WTC11 (cell line): ENCODE data around the gene NRTN. TPM values are rescaled to one million over a fixed set of nuclear protein-coding genes. Genes with fewer than 3 reads are reported as not detected.
A peak's percentile ranks its signal among the peaks of the same experiment; 100 is the strongest.

Experiments
- ATAC-seq: fragments of 200-7000 bp; cut with Tn5 transposase; 2 replicates; pipeline ENCODE4 v1.10.0; 2021; ENCODE audit warnings: mild to moderate bottlenecking, moderate library complexity
- Bru-seq: library from RNA; stranded (reverse); fragments of 400-500 nt; gene quantifications from one replicate; lab custom pipeline; 2021; lab: Mats Ljungman, UMichigan
- CTCF ChIA-PET: fragments of 300-600 bp; sonication (Branson Sonifier 250); formaldehyde crosslinking; loops from one replicate; lab custom pipeline; 2021; ENCODE audit warnings: antibody characterized with exemption; lab: Charles Lee
- POLR2A ChIA-PET: fragments of 350-600 bp; sonication (Branson Sonifier 250); formaldehyde crosslinking; loops from one replicate; lab custom pipeline; 2021; ENCODE audit warnings: antibody characterized with exemption; lab: Charles Lee
- DNase-seq: peaks from one replicate; pipeline ENCODE4 v3.0.0; 2021; ENCODE audit warnings: low spot score
- H3K27ac Mint-ChIP-seq: 2 replicates; pipeline ENCODE4 v1.8.0; 2021; ENCODE audit warnings: mixed read lengths
- H3K27me3 Mint-ChIP-seq: 2 replicates; pipeline ENCODE4 v1.8.0; 2021; ENCODE audit warnings: low read depth, mild to moderate bottlenecking, moderate library complexity, mixed read lengths
- H3K36me3 Mint-ChIP-seq: 2 replicates; pipeline ENCODE4 v1.8.0; 2021; ENCODE audit warnings: mixed read lengths
- H3K4me1 Mint-ChIP-seq: 2 replicates; pipeline ENCODE4 v1.8.0; 2022; ENCODE audit warnings: mixed read lengths
- H3K4me3 Mint-ChIP-seq: 2 replicates; pipeline ENCODE4 v1.8.0; 2021; ENCODE audit warnings: mild to moderate bottlenecking, moderate library complexity, mixed read lengths
- H3K9me3 Mint-ChIP-seq: 2 replicates; pipeline ENCODE4 v1.8.0; 2021; ENCODE audit warnings: mixed read lengths
- CREB1 ChIP-seq: sonication (generic); formaldehyde crosslinking; IDR thresholded peaks from 2 replicates; pipeline ENCODE4 v1.8.0; 2023; ENCODE audit warnings: mild to moderate bottlenecking, missing genetic modification reagents
- CTCF ChIP-seq: fragments of 200-600 bp; IDR thresholded peaks from 2 replicates; pipeline ENCODE4 v1.8.0; 2022; ENCODE audit warnings: antibody characterized with exemption
- ELF4 ChIP-seq: sonication (generic); formaldehyde crosslinking; IDR thresholded peaks from 2 replicates; pipeline ENCODE4 v1.8.1; 2022; ENCODE audit warnings: low read depth, mild to moderate bottlenecking, moderate library complexity, missing genetic modification reagents
- FOXP4 ChIP-seq: sonication (generic); formaldehyde crosslinking; IDR thresholded peaks from 2 replicates; pipeline ENCODE4 v1.8.0; 2022; ENCODE audit warnings: mild to moderate bottlenecking, missing genetic modification reagents
- IRF1 ChIP-seq: sonication (generic); formaldehyde crosslinking; IDR thresholded peaks from 2 replicates; pipeline ENCODE4 v1.8.0; 2023; ENCODE audit warnings: missing genetic modification reagents
- MLX ChIP-seq: sonication (generic); formaldehyde crosslinking; IDR thresholded peaks from 2 replicates; pipeline ENCODE4 v1.8.1; 2023; ENCODE audit warnings: mild to moderate bottlenecking, missing genetic modification reagents, moderate library complexity
- NFATC4 ChIP-seq: fragments of 250-450 bp; sonication (Bioruptor Pico); IDR thresholded peaks from 2 replicates; pipeline ENCODE4 v1.9.0; 2021; ENCODE audit warnings: mild to moderate bottlenecking
- NFYB ChIP-seq: sonication (generic); formaldehyde crosslinking; conservative IDR thresholded peaks from 2 replicates; pipeline ENCODE4 v1.8.0; 2022; ENCODE audit warnings: low read depth, missing genetic modification reagents
- OVOL2 ChIP-seq: fragments of 250-450 bp; sonication (Bioruptor Pico); IDR thresholded peaks from 2 replicates; pipeline ENCODE4 v1.9.0; 2021; ENCODE audit warnings: mild to moderate bottlenecking, borderline replicate concordance
- PREB ChIP-seq: sonication (generic); formaldehyde crosslinking; IDR thresholded peaks from 2 replicates; pipeline ENCODE4 v1.8.1; 2022; ENCODE audit warnings: mild to moderate bottlenecking, missing genetic modification reagents, moderate library complexity, borderline replicate concordance
- PRRX2 ChIP-seq: fragments of 250-450 bp; sonication (Bioruptor Pico); IDR thresholded peaks from 2 replicates; pipeline ENCODE4 v1.8.0; 2021; ENCODE audit warnings: mild to moderate bottlenecking
- SOX15 ChIP-seq: fragments of 250-450 bp; sonication (Bioruptor Pico); IDR thresholded peaks from 2 replicates; pipeline ENCODE4 v1.9.0; 2021; ENCODE audit warnings: mild to moderate bottlenecking
- STAT6 ChIP-seq: sonication (generic); formaldehyde crosslinking; conservative IDR thresholded peaks from 2 replicates; pipeline ENCODE4 v1.8.1; 2023; ENCODE audit warnings: mild to moderate bottlenecking, low read depth, missing genetic modification reagents, moderate library complexity
- ZBTB21 ChIP-seq: sonication (generic); formaldehyde crosslinking; IDR thresholded peaks from 2 replicates; pipeline ENCODE4 v1.8.1; 2023; ENCODE audit warnings: mild to moderate bottlenecking, missing genetic modification reagents, borderline replicate concordance
- ZNF317 ChIP-seq: sonication (generic); formaldehyde crosslinking; IDR thresholded peaks from 2 replicates; pipeline ENCODE4 v1.8.1; 2023; ENCODE audit warnings: low read depth, mild to moderate bottlenecking, moderate library complexity, missing genetic modification reagents, borderline replicate concordance
- ZNF532 ChIP-seq: fragments of 250-450 bp; sonication (Bioruptor Pico); IDR thresholded peaks from 2 replicates; pipeline ENCODE4 v1.9.0; 2021; ENCODE audit warnings: mild to moderate bottlenecking, borderline replicate concordance
- long read RNA-seq, 3 experiments: library from RNA in 1 of 3; library from capped mRNA in 1 of 3; library from polyadenylated mRNA in 1 of 3; unstranded in 2 of 3; stranded (forward) in 1 of 3; transcript quantifications; one replicate each; pipeline ENCODE4 v2.0.0, GENCODE V29; 2021
- total RNA-seq: library from RNA; stranded (reverse); gene quantifications from 3 replicates; pipeline ENCODE4 v1.2.3, GENCODE V29; 2021

Gene NRTN
- total RNA-seq (4.7 to 6.1 TPM (median 4.9 TPM) in 3 replicates), Bru-seq, nascent RNA (percentile 30 among the genes with signal in this experiment)
- long read RNA-seq, experiment 1, partial matches to known transcripts: 1 of 20 reads
- long read RNA-seq, experiment 1, other reads (novel, unspliced or antisense): 19 of 20 reads
- long read RNA-seq, experiment 2, partial matches to known transcripts: 0 of 10 reads
- long read RNA-seq, experiment 2, other reads (novel, unspliced or antisense): 10 of 10 reads
- long read RNA-seq, experiment 3: 0 reads

- ChIA-PET POLR2A (interaction anchor here (0.6 to 1.7 kb wide), 9 partner anchors 10 to 143 kb away, joined by 3 to 22 read pairs (median 3); partner anchors contain the start of genes CATSPERD and LONP1), CTCF (interaction anchor here (0.5 to 2.1 kb wide), 87 partner anchors 8 to 1258 kb away, joined by 3 to 115 read pairs (median 6); partner anchors contain the start of genes CAPS, CATSPERD, DUS3L and FUT6)
- peak; percentile 65 for DNase-seq
- TF ChIP-seq FOXP4 (CRISPR knock-in tag) (no peak), STAT6 (CRISPR knock-in tag) (no peak), ZNF532 (CRISPR knock-in tag) (no peak), SOX15 (no peak), ELF4 (CRISPR knock-in tag) (no peak), ZNF317 (CRISPR knock-in tag) (no peak), CREB1 (CRISPR knock-in tag) (no peak), CTCF (no peak), PRRX2 (CRISPR knock-in tag) (no peak), NFYB (CRISPR knock-in tag) (no peak), NFATC4 (CRISPR knock-in tag) (no peak), MLX (CRISPR knock-in tag) (no peak), ZBTB21 (no peak), OVOL2 (no peak), PREB (CRISPR knock-in tag) (no peak), IRF1 (CRISPR knock-in tag) (no peak)
- Mint-ChIP-seq H3K27me3 (peaks cover 44% of the 10 kb centered on the region), H3K4me3 (peak within 1 kb of the TSS; percentile 75), H3K9me3 (no peaks in the 10 kb centered on the region), H3K36me3 (no peaks in the 10 kb centered on the region), H3K27ac (no peak within 1 kb of the TSS), H3K4me1 (peaks cover 13% of the 10 kb centered on the region)
- peak; percentile 4; the same call in 1 of the 2 replicates for ATAC-seq
These were observed at the start of gene NRTN for GRCh38 chr19:5804516-5805461. Gene NRTN, plus strand, starts transcription at chr19:5805067. Its CDS starts 19,099 bp downstream, at chr19:5824166.
